ENCODE data around the gene ADAM12.
"Not testable (repeated sequence)": the region's sequence is repeated elsewhere in the genome, so short reads cannot be mapped to it uniquely, and the experiment has no call there.

Gene ADAM12

GRCh38 chr10:126373972-126374371 lies 14.3 kb downstream of the ADAM12 start:
- DNase-seq = no peak

GRCh38 chr10:126373147-126373546 lies 15.1 kb downstream of the ADAM12 start:
- DNase-seq = no peak

- DNase-seq = no peak
Observed at GRCh38 chr10:126372396-126372795, 15.9 kb downstream of the ADAM12 start.

GRCh38 chr10:126369125-126369710 lies 19.1 kb downstream of the ADAM12 start:
- no peak for DNase-seq

GRCh38 chr10:126357169-126357568 lies 31.1 kb downstream of the ADAM12 start:
- no peak for DNase-seq

- no peak for DNase-seq
Observed at GRCh38 chr10:126353666-126354065, 34.6 kb downstream of the ADAM12 start.

- DNase-seq = no peak
Observed at GRCh38 chr10:126352453-126352852, 35.8 kb downstream of the ADAM12 start.

GRCh38 chr10:126351021-126351420 lies 37.3 kb downstream of the ADAM12 start:
- DNase-seq = no peak

GRCh38 chr10:126350216-126350992 lies 37.9 kb downstream of the ADAM12 start:
- no peak for DNase-seq

- no peak for DNase-seq
Observed at GRCh38 chr10:126349676-126350075, 38.6 kb downstream of the ADAM12 start.

GRCh38 chr10:126349101-126349500 lies 39.2 kb downstream of the ADAM12 start:
- DNase-seq = no peak

- not testable (repeated sequence) for DNase-seq
Observed at GRCh38 chr10:126343496-126343895, 44.8 kb downstream of the ADAM12 start.

GRCh38 chr10:126342680-126343079 lies 45.6 kb downstream of the ADAM12 start:
- DNase-seq = no peak

- no peak for DNase-seq
Observed at GRCh38 chr10:126341491-126341890, 46.8 kb downstream of the ADAM12 start.

- DNase-seq = no peak
Observed at GRCh38 chr10:126337251-126337810, 50.9 kb downstream of the ADAM12 start.

- DNase-seq = no peak
Observed at GRCh38 chr10:126336801-126337200, 51.5 kb downstream of the ADAM12 start.

GRCh38 chr10:126334272-126334671 lies 54.0 kb downstream of the ADAM12 start:
- no peak for DNase-seq

- DNase-seq = no peak
Observed at GRCh38 chr10:126332576-126332975, 55.7 kb downstream of the ADAM12 start.

- no peak for DNase-seq
Observed at GRCh38 chr10:126331101-126331500, 57.2 kb downstream of the ADAM12 start.

- no peak for DNase-seq
Observed at GRCh38 chr10:126324826-126325225, 63.5 kb downstream of the ADAM12 start.

- no peak for DNase-seq
Observed at GRCh38 chr10:126321440-126321839, 66.8 kb downstream of the ADAM12 start.

GRCh38 chr10:126317751-126318150 lies 70.5 kb downstream of the ADAM12 start:
- DNase-seq = no peak

GRCh38 chr10:126315494-126316177 lies 72.6 kb downstream of the ADAM12 start:
- DNase-seq = no peak

Measured in NCI-H510A (cell line).